GM19351 (cell line): ENCODE measurements around the gene OR52E1.
"Not testable (repeated sequence)": the region's sequence is repeated elsewhere in the genome, so short reads cannot be mapped to it uniquely, and the experiment has no call there.

Experiments used
- ATAC-seq: cut with Tn5 transposase; IDR thresholded peaks from one replicate; pipeline ENCODE4 v1.9.1; 2021; ENCODE audit warnings: mild to moderate bottlenecking, moderate library complexity; ENCODE audit not compliant: unreplicated experiment

Gene OR52E1

GRCh38 chr11:5069272-5069671 lies at the start of gene OR52E1:
TSS of gene OR52E1 (plus strand) at chr11:5069572.
- no peak for ATAC-seq

DNA sequence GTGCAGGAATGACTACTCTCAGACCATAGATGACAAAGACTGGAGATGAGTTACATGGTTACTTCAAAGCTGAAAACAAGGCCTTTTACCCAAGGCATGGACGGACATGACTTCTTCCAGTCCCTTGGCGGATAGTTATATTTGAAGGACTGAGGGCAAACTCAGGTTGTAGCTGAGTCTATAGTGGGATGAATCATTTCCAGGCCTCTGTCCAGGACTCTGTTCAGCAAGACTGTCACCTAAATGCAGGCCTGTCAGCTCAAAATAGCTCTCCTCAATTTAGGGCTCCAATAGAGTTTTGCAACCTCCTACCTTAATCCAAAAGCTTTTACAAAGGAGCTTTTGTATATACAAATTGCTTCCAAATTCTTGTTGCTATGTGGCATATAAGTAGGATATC lies 47.4 kb upstream of the OR52E1 start:
- no peak for ATAC-seq

GRCh38 chr11:5036669-5037068 lies 32.7 kb upstream of the OR52E1 start:
- no peak for ATAC-seq

DNA sequence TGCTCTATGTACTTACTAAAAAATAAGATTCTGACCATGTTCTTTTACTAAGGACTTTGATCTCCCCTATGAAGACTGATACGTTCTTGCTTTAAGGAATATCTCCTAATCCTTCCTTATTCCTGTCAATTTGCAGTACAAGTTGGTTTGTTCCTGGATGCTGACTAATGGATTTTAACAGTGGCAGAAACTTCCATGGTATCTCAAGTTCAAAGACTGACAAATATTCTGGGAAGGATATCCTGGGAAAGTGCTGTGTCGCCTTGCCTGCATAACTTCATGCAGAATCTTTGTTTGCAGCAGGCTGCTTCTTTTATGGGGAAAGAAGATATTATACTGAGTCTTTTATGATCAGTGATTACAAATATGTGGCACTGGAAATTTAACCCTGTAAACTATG lies 31.4 kb upstream of the OR52E1 start:
- ATAC-seq: no peak

DNA sequence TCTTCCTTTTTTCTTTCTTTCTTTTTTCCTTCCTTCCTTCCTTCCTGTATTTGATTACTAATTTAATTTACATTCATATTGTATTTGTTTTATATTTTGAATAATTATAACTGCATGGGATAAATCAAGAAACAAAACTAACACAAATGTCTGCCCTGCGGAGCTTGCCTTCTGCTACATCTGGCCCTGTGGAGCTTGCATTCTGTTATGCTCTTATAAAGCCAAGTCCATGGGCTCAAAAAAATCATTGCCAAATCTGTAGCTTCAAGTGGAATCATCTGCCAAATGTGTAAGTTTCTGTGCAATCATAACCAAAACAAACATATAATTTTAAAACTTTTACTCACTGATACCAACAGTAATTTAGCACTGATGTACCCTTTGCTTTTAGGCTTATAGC lies 31.0 kb upstream of the OR52E1 start:
- no peak for ATAC-seq

- ATAC-seq: no peak
Measured at GRCh38 chr11:5040876-5041275, 28.5 kb upstream of the OR52E1 start.

- ATAC-seq: no peak
Measured at GRCh38 chr11:5042091-5042490, 27.3 kb upstream of the OR52E1 start.

GRCh38 chr11:5043380-5043779 lies 26.0 kb upstream of the OR52E1 start:
- no peak for ATAC-seq

DNA sequence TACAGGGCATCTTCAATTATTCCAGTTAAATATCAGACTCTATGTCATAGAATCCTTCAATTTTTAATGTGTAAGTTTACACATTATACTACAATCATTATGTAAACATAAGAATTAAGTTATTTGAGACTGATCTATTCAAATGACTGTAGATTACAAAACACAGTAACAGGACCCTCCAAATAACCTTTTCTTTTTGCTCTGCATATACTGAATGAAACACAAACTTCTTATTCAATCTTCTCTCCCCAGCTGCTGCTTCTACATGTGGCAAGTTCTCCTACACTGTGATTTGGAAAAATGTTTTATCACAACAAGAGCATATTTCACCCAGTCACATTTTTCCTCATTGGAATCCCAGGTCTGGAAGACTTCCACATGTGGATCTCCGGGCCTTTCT lies 23.1 kb upstream of the OR52E1 start, which contains the start of gene OR52J3:
OR52J3 (plus strand) TSS at position 301 of the 400 bp plus-strand sequence; CDS start at position 301, 0 bp downstream.
- ATAC-seq: no peak

- ATAC-seq: no peak
Measured at GRCh38 chr11:5046754-5047330, 22.5 kb upstream of the OR52E1 start.

DNA sequence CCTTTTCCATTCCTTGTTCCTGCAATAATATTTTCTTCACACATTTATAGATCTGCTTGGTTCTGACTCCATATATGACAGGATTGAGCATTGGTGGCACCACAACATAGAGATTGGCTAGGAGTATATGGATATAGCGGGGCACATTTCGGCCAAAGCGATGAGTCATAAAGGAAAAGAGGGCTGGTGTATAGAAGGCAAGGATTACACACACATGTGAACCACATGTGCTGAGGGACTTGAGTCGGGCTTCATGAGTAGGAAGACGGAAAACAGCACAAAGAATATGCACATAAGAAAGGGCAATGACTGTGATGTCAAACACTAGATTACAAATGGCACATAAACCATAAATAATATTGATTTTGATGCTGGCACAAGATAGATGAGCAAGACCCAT lies 10.7 kb upstream of the OR52E1 start:
- not testable (repeated sequence) for ATAC-seq

- no peak for ATAC-seq
Measured at GRCh38 chr11:5059391-5059790, 10.0 kb upstream of the OR52E1 start, which contains the start of gene OR52E2. TSS of gene OR52E2 (minus strand) at chr11:5059627. CDS start at chr11:5059627, 0 bp downstream.

DNA sequence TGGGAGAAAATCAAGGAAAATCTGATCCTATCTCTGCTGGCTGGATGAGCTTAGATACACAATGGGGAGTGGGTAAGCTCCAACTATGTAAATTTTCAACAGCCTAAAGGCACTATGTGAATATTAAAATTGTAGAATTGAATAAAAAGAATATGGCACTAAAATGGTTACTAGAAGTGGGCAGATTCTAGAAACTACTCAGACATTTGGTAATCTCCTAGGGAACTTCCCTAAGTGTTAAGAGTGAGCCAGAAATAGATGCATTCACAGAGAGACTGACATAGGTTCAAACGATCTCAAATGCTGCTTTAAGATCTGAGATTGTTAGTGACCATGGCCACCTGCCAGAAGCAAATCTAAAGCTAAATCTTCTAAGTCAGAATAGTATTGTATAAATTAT lies 4.3 kb upstream of the OR52E1 start:
- ATAC-seq: no peak

- no peak for ATAC-seq
Measured at GRCh38 chr11:5071799-5072198, 2.4 kb downstream of the OR52E1 start.

DNA sequence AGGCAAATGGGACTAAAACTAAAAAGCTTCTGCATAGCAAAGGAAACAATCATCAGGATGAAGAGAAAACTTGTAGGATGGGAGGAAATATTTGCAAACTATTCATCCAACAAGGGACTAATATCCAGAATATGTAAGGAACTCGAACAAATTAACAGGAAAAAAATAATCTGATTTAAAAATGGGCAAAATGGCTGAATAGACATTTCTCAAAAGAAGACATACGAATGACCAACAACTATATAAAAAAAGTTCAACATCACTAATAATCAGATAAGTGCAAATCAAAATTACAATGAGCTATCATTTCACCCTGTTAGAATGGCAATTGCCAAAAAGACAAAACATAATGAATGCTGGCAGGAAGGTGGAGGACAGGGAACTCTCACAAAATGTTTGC lies 12.0 kb downstream of the OR52E1 start:
- ATAC-seq: no peak

GRCh38 chr11:5083602-5084001 lies 14.2 kb downstream of the OR52E1 start:
- no peak for ATAC-seq

- no peak for ATAC-seq
Measured at GRCh38 chr11:5088556-5088955, 19.2 kb downstream of the OR52E1 start.

DNA sequence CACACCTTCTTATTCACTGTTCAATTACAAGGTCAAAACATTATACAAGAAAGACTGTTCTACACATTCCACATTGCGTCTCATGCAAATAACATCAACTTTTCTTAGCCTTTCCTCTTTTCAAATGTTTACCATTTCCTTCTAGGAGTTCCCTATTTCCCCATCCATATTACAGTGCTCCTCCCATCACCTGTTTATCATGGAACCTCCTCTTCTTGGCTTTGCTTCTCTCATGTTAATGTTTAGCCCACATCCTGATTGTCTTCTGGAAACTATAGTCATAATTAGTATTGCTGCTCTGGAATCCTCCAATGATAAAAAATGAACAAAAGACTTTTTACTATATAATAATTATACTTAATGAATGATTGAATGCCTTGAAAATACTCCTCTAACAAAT lies 21.3 kb downstream of the OR52E1 start:
- no peak for ATAC-seq

DNA sequence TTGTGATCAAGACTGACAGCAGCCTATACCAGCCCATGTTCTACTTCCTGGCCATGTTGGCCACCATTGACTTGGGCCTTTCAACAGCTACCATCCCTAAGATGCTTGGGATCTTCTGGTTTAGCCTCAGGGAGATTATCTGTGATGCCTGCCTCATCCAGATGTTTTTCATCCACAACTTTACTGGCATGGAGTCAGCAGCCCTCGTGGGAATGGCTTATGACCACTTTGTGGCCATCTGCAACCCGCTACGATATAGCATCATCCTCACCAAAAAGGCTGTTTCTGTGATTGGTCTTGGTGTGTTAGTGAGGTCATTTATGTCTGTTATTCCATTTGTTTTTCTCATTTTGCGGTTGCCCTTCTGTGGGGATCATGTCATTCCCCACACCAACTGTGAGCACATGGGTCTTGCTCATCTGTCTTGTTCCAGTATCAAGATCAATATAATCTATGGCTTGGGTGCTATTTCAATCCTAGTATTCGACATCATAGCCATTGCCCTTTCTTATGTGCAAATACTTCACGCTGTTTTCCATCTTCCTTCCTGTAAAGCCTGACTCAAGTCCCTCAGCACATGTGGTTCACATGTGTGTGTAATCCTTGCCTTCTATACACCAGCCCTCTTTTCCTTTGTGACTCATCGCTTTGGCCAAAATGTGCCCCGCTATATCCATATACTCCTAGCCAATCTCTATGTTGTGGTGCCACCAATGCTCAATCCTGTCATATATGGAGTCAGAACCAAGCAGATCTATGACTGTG lies 23.6 kb downstream of the OR52E1 start:
- no peak for ATAC-seq

GRCh38 chr11:5096011-5096410 lies 26.6 kb downstream of the OR52E1 start:
- ATAC-seq: no peak

DNA sequence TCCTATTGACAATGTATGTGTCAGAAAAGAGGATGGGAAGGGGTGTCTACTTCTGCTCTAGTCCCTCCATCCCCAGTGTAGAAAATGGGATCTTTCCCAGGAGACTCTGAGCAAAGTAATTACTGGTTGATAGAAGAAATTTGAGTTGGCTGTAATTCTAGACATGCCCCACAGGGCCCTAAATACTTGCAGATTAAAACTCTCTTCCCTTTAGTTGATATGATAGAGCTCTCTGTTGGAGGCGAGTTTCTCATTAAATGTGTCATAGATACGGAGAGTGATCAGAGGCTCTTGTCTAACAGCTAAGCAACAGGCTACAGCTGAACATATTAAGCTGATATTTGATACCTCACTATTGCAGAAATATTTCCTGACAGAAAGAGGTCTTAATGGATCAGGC lies 32.9 kb downstream of the OR52E1 start:
- no peak for ATAC-seq

DNA sequence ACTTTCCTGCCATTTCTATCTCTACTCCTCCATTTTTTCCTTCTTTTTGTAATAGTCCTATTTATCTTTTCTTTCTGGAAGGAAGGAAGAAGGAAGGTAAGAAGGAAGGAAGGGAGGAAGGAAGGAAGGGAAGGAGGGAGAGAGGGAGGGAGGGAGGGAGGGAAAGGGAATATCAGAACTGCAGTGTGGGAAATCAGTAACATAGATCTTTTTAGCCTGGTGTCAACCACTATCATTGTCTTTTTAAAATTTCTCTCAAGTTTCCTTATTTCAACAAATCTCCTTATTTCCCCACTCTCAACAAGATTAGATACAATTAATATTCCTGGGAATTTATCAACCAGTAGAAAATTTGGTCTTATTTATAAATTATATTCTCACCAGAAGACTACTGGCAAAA lies 33.7 kb downstream of the OR52E1 start:
- ATAC-seq: no peak

DNA sequence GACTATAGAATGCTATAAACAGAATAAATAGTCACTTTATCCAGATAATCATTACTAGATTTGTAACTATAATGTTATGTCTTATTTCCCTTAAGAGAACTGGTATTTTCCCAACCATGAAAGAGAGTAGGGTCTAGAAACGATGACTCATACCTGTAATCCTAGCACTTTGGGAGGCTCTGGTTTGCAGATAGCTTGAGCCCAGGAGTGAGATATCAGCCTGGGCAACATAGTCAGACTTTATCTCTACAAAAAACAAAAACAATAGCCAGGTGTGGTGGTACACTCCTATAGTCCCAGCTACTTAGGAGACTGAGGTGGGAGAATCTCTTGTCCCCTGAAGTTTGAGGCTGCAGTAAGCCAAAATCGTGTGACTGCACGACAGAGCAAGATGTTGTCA lies 37.9 kb downstream of the OR52E1 start:
- ATAC-seq: no peak
